Measurements from ENCODE around the gene CHORDC1. TPM values are rescaled to one million over a fixed set of nuclear protein-coding genes. Genes with fewer than 3 reads are reported as not detected.

CHORDC1 gene
- total and polyA plus RNA-seq, 10 of the 15 experiments (the other 5 are each of a cell fraction or from before 2014, with no cell fraction given): 32.6 to 108 (median 54.3) TPM

DNA sequence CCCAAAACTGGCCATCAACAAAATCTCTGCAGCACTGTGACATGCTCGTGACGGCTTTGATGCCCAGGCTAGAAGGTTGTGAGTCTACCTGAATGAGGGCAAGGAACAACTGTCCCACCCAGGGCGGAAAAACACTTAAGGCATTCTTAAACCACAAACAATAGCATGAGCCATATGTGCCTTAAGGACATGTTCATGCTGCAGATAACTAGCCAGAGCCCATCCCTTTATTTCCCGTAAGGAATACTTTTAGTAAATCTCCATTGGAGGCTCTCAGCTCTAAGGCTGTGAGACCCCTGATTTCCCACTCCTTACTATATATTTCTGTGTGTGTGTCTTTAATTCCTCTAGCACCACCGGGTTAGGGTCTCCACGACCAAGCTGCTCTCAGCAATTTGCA lies 3.4 kb downstream of the CHORDC1 start (continued):
- TF ChIP-seq, protein P1, sequence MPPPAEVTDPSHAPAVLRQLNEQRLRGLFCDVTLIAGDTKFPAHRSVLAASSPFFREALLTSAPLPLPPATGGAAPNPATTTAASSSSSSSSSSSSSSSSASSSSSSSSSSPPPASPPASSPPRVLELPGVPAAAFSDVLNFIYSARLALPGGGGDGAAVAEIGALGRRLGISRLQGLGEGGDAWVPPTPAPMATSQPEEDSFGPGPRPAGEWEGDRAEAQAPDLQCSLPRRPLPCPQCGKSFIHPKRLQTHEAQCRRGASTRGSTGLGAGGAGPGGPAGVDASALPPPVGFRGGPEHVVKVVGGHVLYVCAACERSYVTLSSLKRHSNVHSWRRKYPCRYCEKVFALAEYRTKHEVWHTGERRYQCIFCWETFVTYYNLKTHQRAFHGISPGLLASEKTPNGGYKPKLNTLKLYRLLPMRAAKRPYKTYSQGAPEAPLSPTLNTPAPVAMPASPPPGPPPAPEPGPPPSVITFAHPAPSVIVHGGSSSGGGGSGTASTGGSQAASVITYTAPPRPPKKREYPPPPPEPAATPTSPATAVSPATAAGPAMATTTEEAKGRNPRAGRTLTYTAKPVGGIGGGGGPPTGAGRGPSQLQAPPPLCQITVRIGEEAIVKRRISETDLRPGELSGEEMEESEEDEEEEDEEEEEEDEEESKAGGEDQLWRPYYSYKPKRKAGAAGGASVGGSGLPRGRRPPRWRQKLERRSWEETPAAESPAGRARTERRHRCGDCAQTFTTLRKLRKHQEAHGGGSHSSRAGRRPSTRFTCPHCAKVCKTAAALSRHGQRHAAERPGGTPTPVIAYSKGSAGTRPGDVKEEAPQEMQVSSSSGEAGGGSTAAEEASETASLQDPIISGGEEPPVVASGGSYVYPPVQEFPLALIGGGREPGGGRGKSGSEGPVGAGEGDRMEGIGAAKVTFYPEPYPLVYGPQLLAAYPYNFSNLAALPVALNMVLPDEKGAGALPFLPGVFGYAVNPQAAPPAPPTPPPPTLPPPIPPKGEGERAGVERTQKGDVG (CRISPR knock-in tag; IDR thresholded peaks at IDR 0.05): no peak
- no peak for TF ChIP-seq FOXM1 (IDR thresholded peaks at IDR 0.05; ENCODE audit: low read depth, low read length)
- TF ChIP-seq NFYA (IDR thresholded peaks at IDR 0.05; ENCODE audit: borderline replicate concordance, low read depth, low read length): no peak
- no peak for TF ChIP-seq ZSCAN29 (IDR thresholded peaks at IDR 0.05)
- TF ChIP-seq, protein P2, sequence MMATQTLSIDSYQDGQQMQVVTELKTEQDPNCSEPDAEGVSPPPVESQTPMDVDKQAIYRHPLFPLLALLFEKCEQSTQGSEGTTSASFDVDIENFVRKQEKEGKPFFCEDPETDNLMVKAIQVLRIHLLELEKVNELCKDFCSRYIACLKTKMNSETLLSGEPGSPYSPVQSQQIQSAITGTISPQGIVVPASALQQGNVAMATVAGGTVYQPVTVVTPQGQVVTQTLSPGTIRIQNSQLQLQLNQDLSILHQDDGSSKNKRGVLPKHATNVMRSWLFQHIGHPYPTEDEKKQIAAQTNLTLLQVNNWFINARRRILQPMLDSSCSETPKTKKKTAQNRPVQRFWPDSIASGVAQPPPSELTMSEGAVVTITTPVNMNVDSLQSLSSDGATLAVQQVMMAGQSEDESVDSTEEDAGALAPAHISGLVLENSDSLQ (IDR thresholded peaks at IDR 0.05): no peak

DNA sequence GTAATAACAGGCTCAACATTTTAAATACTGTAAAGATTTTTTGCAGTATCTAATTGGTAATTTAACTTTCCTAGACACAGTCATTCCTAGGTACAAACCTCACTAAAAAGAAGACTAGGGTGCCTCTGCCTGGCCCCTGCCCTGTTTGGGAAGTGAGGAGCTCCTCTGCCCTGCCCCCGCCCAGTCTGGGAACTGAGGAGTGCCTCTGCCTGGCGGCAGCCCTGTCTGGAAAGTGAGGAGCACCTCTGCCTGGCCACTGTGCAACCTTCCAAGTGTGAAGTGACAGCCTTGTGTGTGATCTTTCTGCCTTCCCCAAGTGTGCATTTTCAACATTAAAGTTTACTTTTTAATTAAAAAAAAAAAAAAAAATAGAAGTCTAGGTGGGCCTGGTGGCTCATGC lies 4.2 kb downstream of the CHORDC1 start:
- H3K79me2 ChIP-seq (ENCODE audit: control insufficient read depth, insufficient read depth, low read length): peaks cover 84% of the 10 kb centered on the region
- ChIA-PET POLR2A (no interaction called here), SMC1A (ENCODE audit: uncharacterized antibody, unreplicated experiment) (no interaction called here), CTCF (interaction anchor here (7.7 kb wide), 1 partner anchor 15 kb away, joined by 67 read pairs; no protein-coding TSS in a partner anchor), RAD21 (ENCODE audit: unreplicated experiment) (interaction anchor here (2.8 kb wide), 1 partner anchor 14 kb away, joined by 9 read pairs; no protein-coding TSS in a partner anchor)
- no TSS peak for BruUV-seq (replicated peaks)
- no peak overlapping the region for H2AFZ ChIP-seq (ENCODE audit: control insufficient read depth, low read depth, low read length)
- peaks cover 0 to 4% of the 10 kb centered on the region in 2 experiments; a peak in 1 of 4 replicates for H3K36me3 ChIP-seq (ENCODE audit: control insufficient read depth in 2 of 2, insufficient read depth in 2 of 2, low read length in 1 of 2)
- peaks cover 4% of the 10 kb centered on the region; the same call in 1 of the 2 replicates for H4K20me1 ChIP-seq (ENCODE audit: control insufficient read depth, insufficient read depth)
- H3K27me3 ChIP-seq (replicated peaks in 1 of 2; ENCODE audit: control insufficient read depth in 2 of 2, insufficient read depth in 2 of 2, low read length in 1 of 2): no peaks in the 10 kb centered on the region
- peak overlapping the region; percentile 23; the same call in 1 of the 2 replicates for H3K4me2 ChIP-seq (ENCODE audit: control insufficient read depth, insufficient read depth)
- H3K4me3 ChIP-seq: no peak overlapping the region
- intact Hi-C loops (cut with micrococcal nuclease; ENCODE audit: unreplicated experiment): no loop called here
- H3K9ac ChIP-seq (ENCODE audit: control insufficient read depth, insufficient read depth, low read length): no peak overlapping the region
- no peaks in the 10 kb centered on the region for H3K9me3 ChIP-seq (replicated peaks; ENCODE audit: control insufficient read depth, insufficient read depth, low read length)
- no peak for DNase-seq (ENCODE audit: low read depth, low spot score)
- in situ Hi-C loops (cut with MboI): no loop called here
- no peak for TF ChIP-seq RBBP5 (conservative IDR thresholded peaks at IDR 0.05)
- TF ChIP-seq, protein P3, sequence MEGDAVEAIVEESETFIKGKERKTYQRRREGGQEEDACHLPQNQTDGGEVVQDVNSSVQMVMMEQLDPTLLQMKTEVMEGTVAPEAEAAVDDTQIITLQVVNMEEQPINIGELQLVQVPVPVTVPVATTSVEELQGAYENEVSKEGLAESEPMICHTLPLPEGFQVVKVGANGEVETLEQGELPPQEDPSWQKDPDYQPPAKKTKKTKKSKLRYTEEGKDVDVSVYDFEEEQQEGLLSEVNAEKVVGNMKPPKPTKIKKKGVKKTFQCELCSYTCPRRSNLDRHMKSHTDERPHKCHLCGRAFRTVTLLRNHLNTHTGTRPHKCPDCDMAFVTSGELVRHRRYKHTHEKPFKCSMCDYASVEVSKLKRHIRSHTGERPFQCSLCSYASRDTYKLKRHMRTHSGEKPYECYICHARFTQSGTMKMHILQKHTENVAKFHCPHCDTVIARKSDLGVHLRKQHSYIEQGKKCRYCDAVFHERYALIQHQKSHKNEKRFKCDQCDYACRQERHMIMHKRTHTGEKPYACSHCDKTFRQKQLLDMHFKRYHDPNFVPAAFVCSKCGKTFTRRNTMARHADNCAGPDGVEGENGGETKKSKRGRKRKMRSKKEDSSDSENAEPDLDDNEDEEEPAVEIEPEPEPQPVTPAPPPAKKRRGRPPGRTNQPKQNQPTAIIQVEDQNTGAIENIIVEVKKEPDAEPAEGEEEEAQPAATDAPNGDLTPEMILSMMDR (IDR thresholded peaks at IDR 0.05 in 2 of 3, conservative IDR thresholded peaks at IDR 0.05 in 1 of 3; ENCODE audit: control insufficient read depth in 2 of 3, extremely low read depth in 1 of 3, insufficient read depth in 1 of 3, low read depth in 3 of 3, low read length in 3 of 3): 0 out of 6 replicates have a peak, but pooled peaks of 1 of the 3 experiments have one; percentile 1
- TF ChIP-seq, protein P4, sequence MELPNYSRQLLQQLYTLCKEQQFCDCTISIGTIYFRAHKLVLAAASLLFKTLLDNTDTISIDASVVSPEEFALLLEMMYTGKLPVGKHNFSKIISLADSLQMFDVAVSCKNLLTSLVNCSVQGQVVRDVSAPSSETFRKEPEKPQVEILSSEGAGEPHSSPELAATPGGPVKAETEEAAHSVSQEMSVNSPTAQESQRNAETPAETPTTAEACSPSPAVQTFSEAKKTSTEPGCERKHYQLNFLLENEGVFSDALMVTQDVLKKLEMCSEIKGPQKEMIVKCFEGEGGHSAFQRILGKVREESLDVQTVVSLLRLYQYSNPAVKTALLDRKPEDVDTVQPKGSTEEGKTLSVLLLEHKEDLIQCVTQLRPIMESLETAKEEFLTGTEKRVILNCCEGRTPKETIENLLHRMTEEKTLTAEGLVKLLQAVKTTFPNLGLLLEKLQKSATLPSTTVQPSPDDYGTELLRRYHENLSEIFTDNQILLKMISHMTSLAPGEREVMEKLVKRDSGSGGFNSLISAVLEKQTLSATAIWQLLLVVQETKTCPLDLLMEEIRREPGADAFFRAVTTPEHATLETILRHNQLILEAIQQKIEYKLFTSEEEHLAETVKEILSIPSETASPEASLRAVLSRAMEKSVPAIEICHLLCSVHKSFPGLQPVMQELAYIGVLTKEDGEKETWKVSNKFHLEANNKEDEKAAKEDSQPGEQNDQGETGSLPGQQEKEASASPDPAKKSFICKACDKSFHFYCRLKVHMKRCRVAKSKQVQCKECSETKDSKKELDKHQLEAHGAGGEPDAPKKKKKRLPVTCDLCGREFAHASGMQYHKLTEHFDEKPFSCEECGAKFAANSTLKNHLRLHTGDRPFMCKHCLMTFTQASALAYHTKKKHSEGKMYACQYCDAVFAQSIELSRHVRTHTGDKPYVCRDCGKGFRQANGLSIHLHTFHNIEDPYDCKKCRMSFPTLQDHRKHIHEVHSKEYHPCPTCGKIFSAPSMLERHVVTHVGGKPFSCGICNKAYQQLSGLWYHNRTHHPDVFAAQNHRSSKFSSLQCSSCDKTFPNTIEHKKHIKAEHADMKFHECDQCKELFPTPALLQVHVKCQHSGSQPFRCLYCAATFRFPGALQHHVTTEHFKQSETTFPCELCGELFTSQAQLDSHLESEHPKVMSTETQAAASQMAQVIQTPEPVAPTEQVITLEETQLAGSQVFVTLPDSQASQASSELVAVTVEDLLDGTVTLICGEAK (IDR thresholded peaks at IDR 0.05; ENCODE audit: borderline replicate concordance): peak; percentile 73
- no peak for ATAC-seq
- no peak overlapping the region for H3K27ac ChIP-seq (ENCODE audit: control insufficient read depth, insufficient read depth)
- 60% methylated on average over 2 of the region's 2 CpGs for WGBS (ENCODE audit: insufficient coverage, insufficient replicate concordance, low lambda C conversion rate, missing lambda C conversion rate)
- FAIRE-seq: no peak
- 0 out of 2 replicates have a peak, but pooled peaks cover 4% of the 10 kb centered on the region for H3K4me1 ChIP-seq (ENCODE audit: control insufficient read depth, insufficient read depth, low read length)

Measured in GM12878 (cell line).